Femur (tissue), 1 donor: Measurements from ENCODE around the gene TUG1.

ENCODE experiments used
- DNase-seq: peaks from one replicate; pipeline ENCODE4 v3.0.0-alpha.2; 2017

The TUG1 gene

GRCh38 chr22:30947816-30948454, 21.1 kb upstream of the TUG1 start:
- DNase-seq: no peak

DNA sequence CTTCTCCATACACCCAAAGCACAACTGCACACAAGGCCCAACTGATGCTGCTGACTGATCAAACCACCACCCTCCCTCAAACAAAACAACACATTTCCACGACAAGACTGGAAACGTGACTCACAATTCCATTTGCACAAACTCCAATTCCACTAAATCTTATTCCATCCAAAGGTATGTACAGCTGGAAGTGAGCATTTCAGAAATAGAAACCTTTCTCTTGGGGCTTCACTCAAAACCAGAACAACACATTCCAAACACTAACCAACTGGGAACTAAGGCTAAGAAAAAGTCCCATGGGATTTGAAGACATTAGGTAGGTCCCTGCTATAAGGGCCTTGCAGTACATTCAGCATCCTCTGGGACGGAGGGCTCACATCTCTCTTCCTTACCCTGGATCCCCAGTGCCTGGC, 20.1 kb upstream of the TUG1 start:
- no peak for DNase-seq

- DNase-seq: no peak
These were observed 19.0 kb upstream of the TUG1 start for GRCh38 chr22:30949934-30950660.

DNA sequence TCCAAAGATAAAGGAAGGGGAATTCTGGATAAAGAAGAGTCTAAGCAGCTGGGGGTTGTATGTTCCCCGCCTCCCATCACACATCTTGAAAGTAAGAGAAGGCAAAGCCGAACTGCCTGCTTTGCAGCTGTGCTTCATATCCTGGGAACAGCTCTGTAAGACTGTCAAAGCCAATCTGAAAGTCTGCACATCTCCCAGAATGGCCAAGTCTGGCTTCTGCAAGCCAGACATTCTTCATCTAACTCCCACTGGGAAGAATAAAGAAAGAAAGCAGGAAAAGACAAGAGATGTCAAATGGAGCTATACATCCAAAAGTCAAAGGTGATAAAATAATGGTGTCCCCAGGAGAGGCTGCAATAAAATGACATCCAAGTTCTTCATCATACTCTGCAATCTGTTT, 15.9 kb upstream of the TUG1 start:
- no peak for DNase-seq

GRCh38 chr22:30955153-30955552, 13.9 kb upstream of the TUG1 start:
- no peak for DNase-seq

DNA sequence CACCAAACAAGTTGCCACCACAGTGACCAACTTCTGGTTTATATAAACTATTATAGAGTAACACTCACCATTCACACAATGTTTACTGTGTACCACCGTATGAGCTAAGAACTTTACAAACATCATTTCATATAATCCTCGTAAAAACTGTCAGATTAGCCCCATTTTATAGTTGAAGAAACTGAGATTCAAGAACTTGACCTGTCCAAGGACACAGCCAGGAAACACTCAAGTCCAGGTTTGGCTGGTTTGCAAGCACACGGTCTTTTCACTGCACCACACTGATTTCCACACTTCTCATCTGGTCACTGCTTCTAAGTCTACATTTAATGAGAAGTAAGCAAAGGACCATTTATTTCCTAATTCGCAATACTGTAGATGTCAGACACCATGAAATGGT, 4.2 kb upstream of the TUG1 start:
- DNase-seq: no peak

DNA sequence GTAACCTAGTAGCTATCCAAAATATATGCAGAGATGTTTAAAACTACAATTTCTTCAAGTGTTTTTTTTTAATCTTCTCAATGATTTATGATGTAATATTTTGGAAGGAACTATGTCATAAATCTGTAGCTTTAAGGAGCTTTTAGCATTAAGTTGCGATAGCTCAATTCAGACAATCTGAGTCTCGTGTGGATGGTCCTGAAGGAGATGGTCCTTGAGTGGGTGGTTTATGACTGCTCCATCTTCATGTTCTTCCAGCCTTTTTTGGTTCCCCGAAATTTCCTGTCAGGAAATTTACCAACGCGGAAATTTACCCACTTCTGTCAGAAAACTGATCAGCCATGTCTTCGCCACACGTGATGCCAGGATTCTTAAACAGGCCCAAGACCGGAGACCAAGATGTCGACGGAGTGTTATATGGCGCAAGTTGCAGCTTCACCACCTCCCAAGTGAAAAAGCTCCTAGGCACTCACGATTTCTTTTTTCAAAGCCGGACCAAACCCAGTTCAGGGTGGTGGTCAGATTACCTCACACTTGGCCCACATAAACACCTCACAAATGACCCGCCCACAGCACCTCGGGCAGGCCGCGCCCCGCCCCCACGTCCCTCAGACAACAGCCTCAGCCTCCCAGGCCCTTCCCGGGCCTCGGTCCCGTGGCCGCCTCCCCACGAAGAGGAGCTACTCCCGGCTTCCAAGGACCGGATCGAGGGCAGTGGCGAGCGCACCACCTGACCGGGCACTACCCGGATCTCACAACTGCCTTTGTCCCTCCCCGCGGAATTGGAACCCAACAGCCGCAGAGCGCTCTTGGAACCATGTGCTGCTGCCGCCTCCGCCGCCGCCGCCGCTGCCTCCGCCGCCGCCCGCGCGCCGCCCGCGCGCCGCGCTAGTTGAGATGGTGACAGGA, 796 bp upstream of the TUG1 start, which contains the start of gene MORC2:
Gene MORC2, minus strand, starts transcription at position 760 of the 909 bp plus-strand sequence. CDS start 885 bp downstream, outside the sequence.
- DNase-seq: no peak

GRCh38 chr22:30969532-30970355, 679 bp downstream of the TUG1 start:
- DNase-seq: peak; percentile 72

DNA sequence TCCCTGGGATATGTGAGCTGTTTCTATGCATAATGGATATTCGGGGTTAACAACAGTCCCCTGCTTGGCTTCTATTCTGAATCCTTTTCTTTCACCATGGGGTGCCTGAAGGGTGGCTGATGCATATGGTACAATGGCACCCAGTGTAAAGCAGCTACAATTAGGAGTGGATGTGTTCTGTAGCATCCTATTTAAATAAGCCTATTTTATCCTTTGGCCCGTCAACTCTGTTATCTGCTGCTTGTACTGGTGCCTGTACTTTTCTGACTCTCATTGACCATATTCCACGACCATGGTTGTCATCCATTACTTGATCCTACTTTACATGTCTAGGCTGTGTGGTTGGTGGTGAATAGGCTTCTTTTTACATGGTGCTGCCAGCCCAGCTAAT, 1.3 kb downstream of the TUG1 start:
- DNase-seq: no peak

DNA sequence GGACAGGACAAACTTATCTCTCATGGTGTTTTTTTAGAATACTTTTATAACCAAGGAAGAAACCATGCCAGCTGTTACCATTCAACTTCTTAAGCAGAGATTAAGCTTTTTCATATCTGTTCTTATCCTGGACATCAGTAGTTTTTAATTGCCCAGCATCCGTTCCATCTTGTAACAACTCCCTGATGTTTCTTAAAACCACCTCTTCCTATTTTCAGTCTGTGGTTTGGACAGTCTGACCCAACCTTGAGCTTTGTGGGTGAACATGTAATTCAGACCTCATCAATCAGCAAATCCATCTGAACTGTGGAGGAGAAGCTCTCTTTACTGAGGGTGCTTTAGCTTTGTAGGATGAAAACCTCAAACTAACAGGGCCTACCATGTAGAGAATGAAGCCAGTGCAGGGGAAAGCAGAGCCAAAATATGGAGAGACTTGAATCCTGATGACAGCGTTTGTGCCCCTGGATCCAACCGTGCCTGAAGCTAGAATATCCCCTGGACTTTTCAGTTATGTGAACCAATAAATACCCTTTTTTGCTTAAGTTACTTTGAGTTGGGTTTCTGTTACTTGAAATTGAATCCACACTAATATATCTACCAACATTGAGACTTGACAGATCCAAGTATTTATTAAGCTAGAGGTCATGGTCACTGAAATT, 9.4 kb downstream of the TUG1 start:
- DNase-seq: no peak

GRCh38 chr22:30979932-30980331, 10.9 kb downstream of the TUG1 start:
- DNase-seq: no peak

DNA sequence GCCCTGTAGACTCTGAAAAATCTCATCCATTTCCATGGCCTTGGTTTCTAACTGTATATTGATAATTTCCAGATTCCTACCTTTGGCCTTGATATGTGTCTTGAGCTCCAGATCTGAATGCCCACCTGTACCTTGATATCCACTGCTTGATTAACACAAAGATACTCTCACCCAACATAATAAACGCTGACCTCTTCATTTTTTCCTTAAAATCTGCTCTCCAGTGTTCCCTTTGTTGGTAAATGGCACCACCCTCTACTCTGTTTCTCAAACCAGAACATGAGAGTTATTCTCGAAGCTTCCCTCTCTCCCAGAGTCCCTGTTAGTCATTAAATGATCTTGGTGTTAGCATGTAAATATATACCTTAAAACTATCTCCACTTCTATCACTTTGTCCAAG, 13.4 kb downstream of the TUG1 start:
- DNase-seq: no peak

DNA sequence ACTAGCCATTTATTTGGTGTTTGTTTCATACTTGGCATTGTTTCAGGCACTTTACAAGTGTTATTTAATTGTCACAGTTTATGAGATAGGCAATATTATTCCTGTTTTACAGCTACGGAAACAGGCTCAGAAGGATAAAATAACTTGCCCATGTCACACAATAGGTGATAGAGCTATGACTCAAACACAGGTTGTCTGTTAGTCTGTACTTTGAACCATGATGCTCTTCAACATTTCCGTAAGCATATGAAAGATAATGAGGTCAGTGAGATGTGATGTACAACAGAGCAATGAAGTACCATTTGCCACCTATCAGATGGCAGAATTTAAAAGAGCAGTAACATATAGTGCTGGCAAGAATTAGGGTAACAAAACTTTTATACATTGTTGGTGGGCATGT, 15.3 kb downstream of the TUG1 start:
- no peak for DNase-seq

DNA sequence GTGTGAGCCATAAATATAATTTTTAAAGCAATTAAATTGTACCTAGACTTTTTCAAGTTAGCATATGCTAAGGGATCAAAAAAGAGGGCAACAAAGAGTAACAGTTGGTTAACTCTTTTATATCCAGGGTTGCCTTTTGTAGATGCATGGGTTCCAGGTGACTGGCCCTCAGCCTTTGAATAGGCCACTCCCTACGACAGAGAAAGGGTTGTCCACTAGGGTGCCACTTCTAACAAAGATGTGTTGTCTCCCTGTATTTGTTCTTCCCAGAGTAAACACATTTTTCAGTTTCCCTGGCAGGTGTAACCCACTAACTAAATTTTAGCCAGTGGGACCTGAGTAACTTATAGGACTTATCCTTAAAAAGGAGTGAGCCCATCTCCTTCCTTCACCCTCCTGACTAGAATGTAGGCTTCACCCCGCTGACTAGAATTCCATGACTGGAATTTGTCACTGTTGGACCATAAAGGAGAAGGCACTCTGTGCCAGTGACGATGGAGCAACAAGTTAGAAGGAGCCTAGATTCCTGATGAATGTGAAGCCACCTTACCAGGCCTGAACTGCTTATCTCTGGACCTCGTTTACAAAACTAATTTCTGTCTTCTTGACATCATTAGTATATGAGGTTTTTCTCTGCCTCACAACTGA, 16.6 kb downstream of the TUG1 start:
- no peak for DNase-seq

GRCh38 chr22:30989474-30989873, 20.4 kb downstream of the TUG1 start:
- no peak for DNase-seq

- no peak for DNase-seq
These were observed 21.6 kb downstream of the TUG1 start for GRCh38 chr22:30990690-30991089.

DNA sequence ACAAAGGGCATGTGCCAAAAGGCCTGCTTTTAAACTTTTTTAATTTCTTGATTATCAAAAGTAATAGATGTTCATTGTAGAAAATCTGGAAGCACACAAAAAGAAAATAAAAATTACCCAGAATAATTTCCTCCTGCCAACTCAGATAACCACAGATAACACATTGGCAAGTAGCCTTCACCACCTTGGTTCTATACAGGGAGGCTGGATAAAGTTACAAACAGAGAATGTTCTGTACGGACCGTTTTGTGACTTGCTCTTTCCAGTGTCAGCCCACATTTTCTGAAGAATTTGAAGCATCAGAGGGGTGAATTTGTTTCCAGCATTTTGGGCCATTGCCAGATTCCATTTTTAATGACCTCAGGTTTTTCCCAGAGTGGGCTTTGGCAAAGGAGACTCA, 23.5 kb downstream of the TUG1 start:
- no peak for DNase-seq

- no peak for DNase-seq
These were observed 25.9 kb downstream of the TUG1 start for GRCh38 chr22:30994960-30995359.

DNA sequence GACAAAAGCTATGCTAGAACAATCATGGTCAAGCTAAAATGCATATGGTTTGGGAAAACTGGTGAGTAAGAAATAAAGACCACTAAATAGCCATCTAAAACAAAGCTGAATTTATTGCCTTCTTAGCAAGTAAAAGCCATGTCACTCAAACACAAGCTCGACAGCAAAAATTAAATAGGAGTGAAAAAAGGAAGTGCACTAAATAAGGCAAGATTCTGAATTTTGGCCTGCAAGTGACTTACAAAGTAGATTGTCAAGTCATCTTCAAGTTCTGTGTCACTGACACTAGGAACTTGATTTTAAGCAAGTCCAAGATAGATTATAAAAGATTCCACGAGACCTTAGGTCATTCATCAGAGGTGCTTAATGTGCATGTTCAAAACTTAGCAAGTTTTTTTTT, 27.4 kb downstream of the TUG1 start:
- DNase-seq: no peak

GRCh38 chr22:30998329-30998728, 29.3 kb downstream of the TUG1 start:
- no peak for DNase-seq

GRCh38 chr22:31001124-31001770, 32.2 kb downstream of the TUG1 start:
- no peak for DNase-seq
